ENCODE results near the gene ACP7.

The ACP7 gene

GRCh38 chr19:39053276-39054090 lies 30.7 kb upstream of the ACP7 start:
- no peaks in the 10 kb centered on the region for H3K36me3 ChIP-seq (replicated peaks; ENCODE audit: insufficient read depth, low read length)
- no peak overlapping the region for H2AFZ ChIP-seq (ENCODE audit: low read length)
- H3F3A ChIP-seq (ENCODE audit: insufficient read depth, low read length), result no peaks in the 10 kb centered on the region
- H3K79me2 ChIP-seq (ENCODE audit: low read length), result no peaks in the 10 kb centered on the region
- H3K4me2 ChIP-seq (ENCODE audit: low read depth, low read length), result no peak overlapping the region
- H3K9me3 ChIP-seq (replicated peaks; ENCODE audit: insufficient read depth, low read length), result no peaks in the 10 kb centered on the region
- DNase-seq, result no peak
- TF ChIP-seq EZH2 (optimal IDR thresholded peaks at IDR 0.05; ENCODE audit: low read depth, low read length) (no peak), EZH2phosphoT487 (IDR thresholded peaks at IDR 0.05; ENCODE audit: low read length) (no peak), CTCF (IDR thresholded peaks at IDR 0.05; ENCODE audit: low read length) (no peak)
- no peak overlapping the region for H3K27ac ChIP-seq (ENCODE audit: low read length)
- H4K20me1 ChIP-seq (ENCODE audit: insufficient read depth, low read length), result no peaks in the 10 kb centered on the region
- H3K9me2 ChIP-seq (replicated peaks; ENCODE audit: insufficient read depth, low read length), result no peaks in the 10 kb centered on the region
- peaks cover 58% of the 10 kb centered on the region for H3K27me3 ChIP-seq (replicated peaks; ENCODE audit: insufficient read depth, low read length)
- no peak overlapping the region for H3K4me3 ChIP-seq (ENCODE audit: low read length)
- no peaks in the 10 kb centered on the region for H3K4me1 ChIP-seq (ENCODE audit: low read length)
- no peak overlapping the region for H3K9ac ChIP-seq (ENCODE audit: low read length)

- Histone ChIP-seq H3F3A (ENCODE audit: insufficient read depth, low read length) (no peaks in the 10 kb centered on the region), H3K27me3 (replicated peaks; ENCODE audit: insufficient read depth, low read length) (peaks cover 54% of the 10 kb centered on the region), H3K4me3 (ENCODE audit: low read length) (no peak overlapping the region), H3K9me2 (replicated peaks; ENCODE audit: insufficient read depth, low read length) (no peaks in the 10 kb centered on the region), H3K9me3 (replicated peaks; ENCODE audit: insufficient read depth, low read length) (no peaks in the 10 kb centered on the region), H2AFZ (ENCODE audit: low read length) (no peak overlapping the region), H4K20me1 (ENCODE audit: insufficient read depth, low read length) (no peaks in the 10 kb centered on the region), H3K79me2 (ENCODE audit: low read length) (no peaks in the 10 kb centered on the region), H3K27ac (ENCODE audit: low read length) (no peak overlapping the region), H3K9ac (ENCODE audit: low read length) (no peak overlapping the region), H3K4me2 (ENCODE audit: low read depth, low read length) (no peak overlapping the region), H3K4me1 (ENCODE audit: low read length) (no peaks in the 10 kb centered on the region), H3K36me3 (replicated peaks; ENCODE audit: insufficient read depth, low read length) (no peaks in the 10 kb centered on the region)
- no peak for DNase-seq
- TF ChIP-seq EZH2phosphoT487 (IDR thresholded peaks at IDR 0.05; ENCODE audit: low read length) (no peak), CTCF (IDR thresholded peaks at IDR 0.05; ENCODE audit: low read length) (no peak), EZH2 (optimal IDR thresholded peaks at IDR 0.05; ENCODE audit: low read depth, low read length) (no peak)
Observed at GRCh38 chr19:39054091-39054470, 30.1 kb upstream of the ACP7 start.

GRCh38 chr19:39057615-39058014 lies 26.6 kb upstream of the ACP7 start:
- Histone ChIP-seq H3K9me2 (replicated peaks; ENCODE audit: insufficient read depth, low read length) (no peaks in the 10 kb centered on the region), H3K27me3 (replicated peaks; ENCODE audit: insufficient read depth, low read length) (peaks cover 50% of the 10 kb centered on the region), H3K79me2 (ENCODE audit: low read length) (no peaks in the 10 kb centered on the region), H3K4me1 (ENCODE audit: low read length) (no peaks in the 10 kb centered on the region), H3K4me2 (ENCODE audit: low read depth, low read length) (no peak overlapping the region), H3K4me3 (ENCODE audit: low read length) (no peak overlapping the region), H3K27ac (ENCODE audit: low read length) (no peak overlapping the region), H3F3A (ENCODE audit: insufficient read depth, low read length) (no peaks in the 10 kb centered on the region), H3K36me3 (replicated peaks; ENCODE audit: insufficient read depth, low read length) (no peaks in the 10 kb centered on the region), H3K9ac (ENCODE audit: low read length) (no peak overlapping the region), H2AFZ (ENCODE audit: low read length) (no peak overlapping the region), H3K9me3 (replicated peaks; ENCODE audit: insufficient read depth, low read length) (no peaks in the 10 kb centered on the region), H4K20me1 (ENCODE audit: insufficient read depth, low read length) (no peaks in the 10 kb centered on the region)
- no peak for DNase-seq
- TF ChIP-seq EZH2 (optimal IDR thresholded peaks at IDR 0.05; ENCODE audit: low read depth, low read length), result no peak

- no peaks in the 10 kb centered on the region for H3K4me1 ChIP-seq (ENCODE audit: low read length)
- no peak overlapping the region for H3K4me2 ChIP-seq (ENCODE audit: low read depth, low read length)
- no peak overlapping the region for H3K9ac ChIP-seq (ENCODE audit: low read length)
- no peaks in the 10 kb centered on the region for H3K36me3 ChIP-seq (replicated peaks; ENCODE audit: insufficient read depth, low read length)
- H3K27me3 ChIP-seq (replicated peaks; ENCODE audit: insufficient read depth, low read length), result peaks cover 39% of the 10 kb centered on the region
- TF ChIP-seq EZH2phosphoT487 (IDR thresholded peaks at IDR 0.05; ENCODE audit: low read length), result no peak
- TF ChIP-seq EZH2 (optimal IDR thresholded peaks at IDR 0.05; ENCODE audit: low read depth, low read length), result no peak
- no peak for TF ChIP-seq CTCF (IDR thresholded peaks at IDR 0.05; ENCODE audit: low read length)
- H3K4me3 ChIP-seq (ENCODE audit: low read length), result no peak overlapping the region
- no peak overlapping the region for H3K27ac ChIP-seq (ENCODE audit: low read length)
- H3K9me3 ChIP-seq (replicated peaks; ENCODE audit: insufficient read depth, low read length), result no peaks in the 10 kb centered on the region
- no peak overlapping the region for H2AFZ ChIP-seq (ENCODE audit: low read length)
- H3K9me2 ChIP-seq (replicated peaks; ENCODE audit: insufficient read depth, low read length), result no peaks in the 10 kb centered on the region
- H3F3A ChIP-seq (ENCODE audit: insufficient read depth, low read length), result no peaks in the 10 kb centered on the region
- no peaks in the 10 kb centered on the region for H3K79me2 ChIP-seq (ENCODE audit: low read length)
- no peak for DNase-seq
- H4K20me1 ChIP-seq (ENCODE audit: insufficient read depth, low read length), result no peaks in the 10 kb centered on the region
Observed at GRCh38 chr19:39059302-39059701, 24.9 kb upstream of the ACP7 start.
